HL-60 (cell line): ENCODE measurements around the gene LGALS9.
"Not testable (repeated sequence)": the region's sequence is repeated elsewhere in the genome, so short reads cannot be mapped to it uniquely, and the experiment has no call there.

Source experiments
- GABPA ChIP-seq: IDR thresholded peaks from 2 replicates; pipeline ENCODE4 v1.6.1; 2012; ENCODE audit warnings: low read depth
- TF ChIP-seq, protein P1 (sequence below): IDR thresholded peaks from one replicate; pipeline ENCODE4 v1.5.1; 2011; ENCODE audit warnings: low read length, control low read depth, inconsistent platforms; ENCODE audit not compliant: insufficient read depth

DNA sequence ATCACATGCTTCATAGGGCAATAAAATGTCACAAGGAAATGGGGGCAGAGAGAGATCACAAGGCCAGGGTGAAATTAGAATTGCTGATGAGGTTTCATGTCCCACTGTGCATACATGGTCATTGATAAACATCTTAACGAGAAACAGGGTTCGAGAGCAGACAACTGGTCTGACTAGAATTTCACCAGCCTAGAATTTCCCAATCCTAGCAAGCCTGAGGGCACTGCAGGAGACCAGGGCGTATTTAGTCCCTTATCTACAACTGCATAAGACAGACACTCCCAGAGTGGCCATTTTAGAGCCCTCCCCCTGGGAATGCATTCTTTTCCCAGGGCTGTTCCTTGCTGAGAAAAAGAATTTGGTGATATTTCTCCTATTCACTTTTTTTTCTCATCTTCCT is 55.3 kb downstream of the LGALS9 start:
- TF ChIP-seq, protein P1, sequence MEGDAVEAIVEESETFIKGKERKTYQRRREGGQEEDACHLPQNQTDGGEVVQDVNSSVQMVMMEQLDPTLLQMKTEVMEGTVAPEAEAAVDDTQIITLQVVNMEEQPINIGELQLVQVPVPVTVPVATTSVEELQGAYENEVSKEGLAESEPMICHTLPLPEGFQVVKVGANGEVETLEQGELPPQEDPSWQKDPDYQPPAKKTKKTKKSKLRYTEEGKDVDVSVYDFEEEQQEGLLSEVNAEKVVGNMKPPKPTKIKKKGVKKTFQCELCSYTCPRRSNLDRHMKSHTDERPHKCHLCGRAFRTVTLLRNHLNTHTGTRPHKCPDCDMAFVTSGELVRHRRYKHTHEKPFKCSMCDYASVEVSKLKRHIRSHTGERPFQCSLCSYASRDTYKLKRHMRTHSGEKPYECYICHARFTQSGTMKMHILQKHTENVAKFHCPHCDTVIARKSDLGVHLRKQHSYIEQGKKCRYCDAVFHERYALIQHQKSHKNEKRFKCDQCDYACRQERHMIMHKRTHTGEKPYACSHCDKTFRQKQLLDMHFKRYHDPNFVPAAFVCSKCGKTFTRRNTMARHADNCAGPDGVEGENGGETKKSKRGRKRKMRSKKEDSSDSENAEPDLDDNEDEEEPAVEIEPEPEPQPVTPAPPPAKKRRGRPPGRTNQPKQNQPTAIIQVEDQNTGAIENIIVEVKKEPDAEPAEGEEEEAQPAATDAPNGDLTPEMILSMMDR, result not testable (repeated sequence)
- not testable (repeated sequence) for TF ChIP-seq GABPA
